Measurements from ENCODE around the gene EGR4.

The EGR4 gene

GRCh38 chr2:73255007-73255644 lies 38.2 kb downstream of the EGR4 start:
- no peak for TF ChIP-seq CTCF (conservative IDR thresholded peaks at IDR 0.05; ENCODE audit: low read depth, low read length)
- H3K4me3 ChIP-seq (ENCODE audit: low read length): no peak overlapping the region
- DNase-seq (ENCODE audit: low read depth): no peak

- no peak for DNase-seq (ENCODE audit: low read depth)
- TF ChIP-seq CTCF (conservative IDR thresholded peaks at IDR 0.05; ENCODE audit: low read depth, low read length): no peak
Observed at GRCh38 chr2:73254343-73255006, 38.9 kb downstream of the EGR4 start.

GRCh38 chr2:73253901-73254300 lies 39.4 kb downstream of the EGR4 start:
- no peak overlapping the region for H3K4me3 ChIP-seq (ENCODE audit: low read length)
- no peak for DNase-seq (ENCODE audit: low read depth)
- no peak for TF ChIP-seq CTCF (conservative IDR thresholded peaks at IDR 0.05; ENCODE audit: low read depth, low read length)

More at GRCh38 chr2:73254343-73255006, 38.9 kb downstream of the EGR4 start:
- H3K4me3 ChIP-seq (ENCODE audit: low read length): no peak overlapping the region

GRCh38 chr2:73253400-73253799 lies 39.9 kb downstream of the EGR4 start:
- TF ChIP-seq CTCF (conservative IDR thresholded peaks at IDR 0.05; ENCODE audit: low read depth, low read length): no peak
- no peak overlapping the region for H3K4me3 ChIP-seq (ENCODE audit: low read length)
- no peak for DNase-seq (ENCODE audit: low read depth)

- DNase-seq (ENCODE audit: low read depth): no peak
- no peak for TF ChIP-seq CTCF (conservative IDR thresholded peaks at IDR 0.05; ENCODE audit: low read depth, low read length)
- no peak overlapping the region for H3K4me3 ChIP-seq (ENCODE audit: low read length)
Observed at GRCh38 chr2:73252238-73253027, 40.9 kb downstream of the EGR4 start.

GRCh38 chr2:73250872-73251846 lies 42.2 kb downstream of the EGR4 start:
- no peak overlapping the region for H3K4me3 ChIP-seq (ENCODE audit: low read length)
- no peak for TF ChIP-seq CTCF (conservative IDR thresholded peaks at IDR 0.05; ENCODE audit: low read depth, low read length)
- no peak for DNase-seq (ENCODE audit: low read depth)
